K562 (cell line): Measurements from ENCODE around the gene TICAM1. TPM values are rescaled to one million over a fixed set of nuclear protein-coding genes. Genes with fewer than 3 reads are reported as not detected.

Experiments
- CBFB ChIP-seq: sonication (generic); formaldehyde crosslinking; IDR thresholded peaks from 2 replicates; pipeline ENCODE4 v1.4.0; 2020; ENCODE audit warnings: mild to moderate bottlenecking, missing genetic modification reagents
- FOS ChIP-seq: IDR thresholded peaks from 3 replicates; pipeline ENCODE4 v1.6.1; 2011; ENCODE audit not compliant: insufficient read length; ENCODE audit errors: extremely low read depth
- FUS ChIP-seq: fragments of 200-400 bp; formaldehyde crosslinking; optimal IDR thresholded peaks from 2 replicates; pipeline ENCODE3; 2017; ENCODE audit warnings: low read depth, low read length
- HINFP ChIP-seq: fragments of 450-650 bp; conservative IDR thresholded peaks from 2 replicates; pipeline ENCODE4 v1.6.1; 2016; ENCODE audit warnings: missing genetic modification characterization, low read depth, mild to moderate bottlenecking, control low read depth, missing compliant biosample characterization
- MAFK ChIP-seq: IDR thresholded peaks from 2 replicates; pipeline ENCODE4 v1.6.1; 2011; ENCODE audit warnings: low read length, improper control_type of control experiment
- MEIS2 ChIP-seq: fragments of 450-650 bp; IDR thresholded peaks from 2 replicates; pipeline ENCODE4 v1.6.1; 2014; ENCODE audit warnings: mild to moderate bottlenecking; ENCODE audit not compliant: partially characterized antibody
- NFIC ChIP-seq: fragments of 450-650 bp; IDR thresholded peaks from 2 replicates; pipeline ENCODE4 v1.6.1; 2017; ENCODE audit warnings: mild to moderate bottlenecking, inconsistent platforms
- RBFOX2 ChIP-seq: fragments of 200-400 bp; formaldehyde crosslinking; IDR thresholded peaks from 2 replicates; pipeline ENCODE4 v1.6.1; 2017; ENCODE audit warnings: low read depth, mild to moderate bottlenecking, low read length, moderate library complexity
- RBM39 ChIP-seq: fragments of 200-400 bp; formaldehyde crosslinking; optimal IDR thresholded peaks from 2 replicates; pipeline ENCODE3; 2018; ENCODE audit warnings: low read depth, low read length
- RERE ChIP-seq: sonication (generic); formaldehyde crosslinking; IDR thresholded peaks from 2 replicates; pipeline ENCODE4 v1.8.0; 2023; ENCODE audit warnings: missing genetic modification reagents, mild to moderate bottlenecking, borderline replicate concordance
- STAT5A ChIP-seq: IDR thresholded peaks from 2 replicates; pipeline ENCODE4 v1.6.1; 2012; ENCODE audit warnings: low read length, inconsistent platforms, borderline replicate concordance
- TBP ChIP-seq: optimal IDR thresholded peaks from 2 replicates; pipeline ENCODE3; 2011; ENCODE audit warnings: low read depth, low read length, improper control_type of control experiment
- ZNF277 ChIP-seq: fragments of 250-450 bp; sonication (Bioruptor Pico); IDR thresholded peaks from 2 replicates; pipeline ENCODE4 v1.8.0; 2022; ENCODE audit warnings: inconsistent platforms, mild to moderate bottlenecking, moderate library complexity, borderline replicate concordance
- ZNF395 ChIP-seq: fragments of 200-800 bp; sonication (Bioruptor generic); IDR thresholded peaks from 2 replicates; pipeline ENCODE4 v1.6.1; 2017; ENCODE audit warnings: missing genetic modification characterization, missing compliant biosample characterization
- ZNF436 ChIP-seq: fragments of 250-450, 450-650 bp; sonication (Bioruptor Pico); formaldehyde crosslinking; IDR thresholded peaks from 2 replicates; pipeline ENCODE4 v1.7.0; 2020; ENCODE audit warnings: mild to moderate bottlenecking
- ZNF444 ChIP-seq: fragments of 250-450 bp; sonication (Bioruptor Pico); IDR thresholded peaks from 2 replicates; pipeline ENCODE4 v1.4.0; 2020; ENCODE audit warnings: mild to moderate bottlenecking, moderate library complexity
- polyA plus RNA-seq, 8 experiments: library from polyadenylated mRNA; depleted of rRNA in 4 of 8; stranded (reverse) in 5 of 8; unstranded in 3 of 8; fragments of >200 nt; fragmentation: Nextera tagmentation in 2 of 8; fragmentation: Illumina TruSeq in 1 of 8; extraction: Ambion mirVana in 2 of 8; extraction: Trizol in 1 of 8; gene quantifications; 2 replicates each; pipeline versions ENCODE4 v1.2.1 to v1.2.3, GENCODE V29; 2011 to 2014; ENCODE audit warnings: inconsistent platforms in 1 of 8, missing spikeins in 1 of 8
- total RNA-seq, 7 experiments: library from RNA; depleted of rRNA in 6 of 7; stranded (reverse); fragments of >200 nt in 6 of 7; fragmentation: Illumina TruSeq in 2 of 7; extraction: Trizol in 2 of 7; gene quantifications; 2 replicates each; pipeline versions ENCODE4 v1.2.1 to v1.2.3, GENCODE V29; 2011 to 2021; ENCODE audit warnings: low replicate concordance in 1 of 7

TICAM1 gene
- total and polyA plus RNA-seq, 9 of the 15 experiments (the other 6 are each of a cell fraction or from before 2014, with no cell fraction given) = 0.07 to 11.6 (median 1.5) TPM

GRCh38 chr19:4866595-4867424 lies 35.3 kb upstream of the TICAM1 start (continued):
- TF ChIP-seq RERE (CRISPR knock-in tag) (no peak), TBP (no peak), ZNF444 (no peak), MAFK (no peak), NFIC (no peak), FOS (no peak), RBM39 (no peak), FUS (no peak), STAT5A (no peak), ZNF395 (CRISPR knock-in tag) (no peak), HINFP (tag) (no peak), ZNF277 (CRISPR knock-in tag) (no peak), ZNF436 (CRISPR knock-in tag) (no peak), RBFOX2 (peak; percentile 54), MEIS2 (peak; percentile 41), CBFB (CRISPR knock-in tag) (no peak)
